SK-N-SH treated with all-trans-retinoic acid at 6 μM for 48 hours (cell line): ENCODE data around the gene AAK1.

Source experiments
- GLIS3 ChIP-seq: fragments of 250-450 bp; sonication (Bioruptor Pico); IDR thresholded peaks from 2 replicates; pipeline ENCODE4 v1.5.0; 2020; ENCODE audit warnings: mild to moderate bottlenecking, moderate library complexity
- TCF4 ChIP-seq: fragments of 250-450 bp; sonication (Bioruptor Pico); IDR thresholded peaks from 2 replicates; pipeline ENCODE4 v1.8.0; 2021; ENCODE audit warnings: mild to moderate bottlenecking, moderate library complexity, borderline replicate concordance
- TOX ChIP-seq: fragments of 250-450 bp; sonication (Bioruptor Pico); IDR thresholded peaks from 2 replicates; pipeline ENCODE4 v1.8.0; 2021; ENCODE audit warnings: mild to moderate bottlenecking, moderate library complexity, borderline replicate concordance
- ZFP3 ChIP-seq: fragments of 250-450 bp; sonication (Bioruptor Pico); IDR thresholded peaks from 2 replicates; pipeline ENCODE4 v1.5.0; 2020; ENCODE audit warnings: mild to moderate bottlenecking, moderate library complexity
- TF ChIP-seq, protein P1 (sequence below): fragments of 250-450 bp; sonication (Bioruptor Pico); IDR thresholded peaks from 2 replicates; pipeline ENCODE4 v1.8.0; 2020; ENCODE audit warnings: mild to moderate bottlenecking, moderate library complexity, borderline replicate concordance

DNA sequence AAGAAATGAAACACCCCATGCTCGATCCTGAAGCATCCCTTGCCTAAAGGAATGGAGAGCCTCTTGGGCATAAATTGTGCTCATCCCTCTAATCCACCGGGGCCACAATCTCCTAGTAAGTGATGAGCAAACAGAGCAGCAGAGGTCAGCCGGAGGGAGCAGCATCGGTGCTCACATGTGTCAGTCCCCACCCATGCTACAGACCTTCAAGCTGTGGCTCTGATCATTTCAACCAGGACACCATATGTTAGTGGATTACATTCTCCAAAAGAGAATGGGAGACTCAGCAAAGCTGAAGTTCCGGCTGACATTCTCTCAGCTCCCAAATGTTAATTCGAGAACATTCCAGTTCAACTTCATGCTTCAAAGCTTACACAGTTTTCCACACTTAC, 75.6 kb downstream of the AAK1 start:
- TF ChIP-seq ZFP3 (CRISPR knock-in tag) (no peak), TOX (no peak), TCF4 (no peak), GLIS3 (CRISPR knock-in tag) (no peak)
- TF ChIP-seq, protein P1, sequence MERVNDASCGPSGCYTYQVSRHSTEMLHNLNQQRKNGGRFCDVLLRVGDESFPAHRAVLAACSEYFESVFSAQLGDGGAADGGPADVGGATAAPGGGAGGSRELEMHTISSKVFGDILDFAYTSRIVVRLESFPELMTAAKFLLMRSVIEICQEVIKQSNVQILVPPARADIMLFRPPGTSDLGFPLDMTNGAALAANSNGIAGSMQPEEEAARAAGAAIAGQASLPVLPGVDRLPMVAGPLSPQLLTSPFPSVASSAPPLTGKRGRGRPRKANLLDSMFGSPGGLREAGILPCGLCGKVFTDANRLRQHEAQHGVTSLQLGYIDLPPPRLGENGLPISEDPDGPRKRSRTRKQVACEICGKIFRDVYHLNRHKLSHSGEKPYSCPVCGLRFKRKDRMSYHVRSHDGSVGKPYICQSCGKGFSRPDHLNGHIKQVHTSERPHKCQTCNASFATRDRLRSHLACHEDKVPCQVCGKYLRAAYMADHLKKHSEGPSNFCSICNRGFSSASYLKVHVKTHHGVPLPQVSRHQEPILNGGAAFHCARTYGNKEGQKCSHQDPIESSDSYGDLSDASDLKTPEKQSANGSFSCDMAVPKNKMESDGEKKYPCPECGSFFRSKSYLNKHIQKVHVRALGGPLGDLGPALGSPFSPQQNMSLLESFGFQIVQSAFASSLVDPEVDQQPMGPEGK: no peak
